Smooth muscle cell (in vitro differentiated cells): ENCODE results near the gene TMEM176B. TPM values are rescaled to one million over a fixed set of nuclear protein-coding genes. Genes with fewer than 3 reads are reported as not detected.
A peak's percentile ranks its signal among the peaks of the same experiment; 100 is the strongest.

Experiments used
- DNase-seq: peaks from one replicate; lab custom pipeline; 2025; ENCODE audit not compliant: unreplicated experiment; lab: John Stamatoyannopoulos, UW
- H2AFZ ChIP-seq: fragments of 200-600 bp; sonication (generic); 2 replicates; pipeline ENCODE4 v1.6.0; 2016; ENCODE audit warnings: antibody characterized with exemption, low read depth, mild to moderate bottlenecking
- H3F3A ChIP-seq: fragments of 200-600 bp; sonication (generic); 2 replicates; pipeline ENCODE4 v1.6.0; 2017; ENCODE audit warnings: antibody characterized with exemption, low read depth
- H3K27ac ChIP-seq: fragments of 200-600 bp; sonication (generic); 2 replicates; pipeline ENCODE4 v1.5.1; 2016; ENCODE audit warnings: low read depth, mild to moderate bottlenecking
- H3K27me3 ChIP-seq: fragments of 200-600 bp; sonication (generic); 2 replicates; pipeline ENCODE4 v1.6.1; 2016; ENCODE audit warnings: low read depth, mild to moderate bottlenecking
- H3K36me3 ChIP-seq: fragments of 200-600 bp; sonication (generic); 2 replicates; pipeline ENCODE4 v1.5.1; 2016; ENCODE audit warnings: low read depth
- H3K4me1 ChIP-seq: fragments of 200-600 bp; sonication (generic); 2 replicates; pipeline ENCODE4 v1.5.1; 2016; ENCODE audit warnings: low read depth
- H3K4me2 ChIP-seq: fragments of 200-600 bp; sonication (generic); 2 replicates; pipeline ENCODE4 v1.6.0; 2016; ENCODE audit warnings: mild to moderate bottlenecking
- H3K4me3 ChIP-seq: fragments of 200-600 bp; sonication (generic); 2 replicates; pipeline ENCODE4 v1.5.1; 2016; ENCODE audit warnings: mild to moderate bottlenecking
- H3K79me2 ChIP-seq: fragments of 200-600 bp; sonication (generic); 2 replicates; pipeline ENCODE4 v1.6.0; 2016; ENCODE audit warnings: low read depth, mild to moderate bottlenecking
- H3K9ac ChIP-seq: fragments of 200-600 bp; sonication (generic); 2 replicates; pipeline ENCODE4 v1.6.0; 2016; ENCODE audit warnings: low read depth
- H3K9me3 ChIP-seq: fragments of 200-600 bp; sonication (generic); replicated peaks from 2 replicates; pipeline ENCODE4 v1.5.1; 2016; ENCODE audit warnings: low read depth
- H4K20me1 ChIP-seq: fragments of 200-600 bp; sonication (generic); 2 replicates; pipeline ENCODE4 v1.6.0; 2016; ENCODE audit warnings: low read depth
- WGBS: methylation state at CpG from one replicate; pipeline ENCODE4 v1.1.7; 2016; ENCODE audit warnings: low lambda C conversion rate; 5-methylcytosine and 5-hydroxymethylcytosine counted together
- polyA plus RNA-seq: library from polyadenylated mRNA; unstranded; fragments of >200 nt; fragmentation: Nextera tagmentation; extraction: Ambion mirVana; gene quantifications from 2 replicates; pipeline ENCODE4 v1.2.1, GENCODE V29; 2016
- total RNA-seq: library from RNA; depleted of rRNA; stranded (reverse); fragments of >200 nt; gene quantifications from 2 replicates; pipeline ENCODE4 v1.2.3, GENCODE V29; 2014
- TF ChIP-seq, protein P1 (sequence below): fragments of 200-600 bp; sonication (generic); IDR thresholded peaks from 2 replicates; pipeline ENCODE4 v1.5.1; 2017; ENCODE audit warnings: borderline replicate concordance, mild to moderate bottlenecking, antibody characterized with exemption; ENCODE audit not compliant: insufficient read depth, poor library complexity, severe bottlenecking

Gene TMEM176B
- total and polyA plus RNA-seq, 2 experiments from 2014 or later: 52.8 to 108 TPM

DNA sequence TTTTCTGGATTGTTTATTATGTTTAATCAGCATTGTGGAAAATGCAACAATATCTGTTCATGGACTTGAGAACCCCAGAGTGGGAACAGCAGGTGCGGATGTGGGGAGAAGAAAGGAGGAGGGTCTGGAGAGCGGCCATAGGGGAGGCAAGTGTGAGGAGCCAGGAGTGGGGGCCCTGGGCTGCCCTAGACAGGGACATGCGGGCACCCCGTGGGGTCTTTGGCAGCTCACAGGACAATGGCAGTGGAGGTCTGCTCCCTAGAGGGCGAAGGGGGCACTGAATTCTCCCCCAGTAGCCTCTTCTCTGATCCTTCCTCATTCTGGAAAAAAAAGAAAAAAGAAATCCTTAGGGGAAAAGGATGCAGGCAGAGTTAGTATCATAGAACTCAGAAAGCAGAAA, 8.9 kb downstream of the TMEM176B start:
- Histone ChIP-seq H3K36me3 (no peaks in the 10 kb centered on the region), H2AFZ (no peak overlapping the region), H3K27ac (no peak overlapping the region), H3K9me3 (no peaks in the 10 kb centered on the region), H3K27me3 (peaks cover 11% of the 10 kb centered on the region), H3F3A (no peaks in the 10 kb centered on the region), H3K4me3 (no peak overlapping the region), H3K4me1 (no peaks in the 10 kb centered on the region), H4K20me1 (no peaks in the 10 kb centered on the region), H3K9ac (no peak overlapping the region), H3K4me2 (no peak overlapping the region), H3K79me2 (no peaks in the 10 kb centered on the region)
- WGBS: 95% methylated on average over 5 of the region's 5 CpGs
- TF ChIP-seq, protein P1, sequence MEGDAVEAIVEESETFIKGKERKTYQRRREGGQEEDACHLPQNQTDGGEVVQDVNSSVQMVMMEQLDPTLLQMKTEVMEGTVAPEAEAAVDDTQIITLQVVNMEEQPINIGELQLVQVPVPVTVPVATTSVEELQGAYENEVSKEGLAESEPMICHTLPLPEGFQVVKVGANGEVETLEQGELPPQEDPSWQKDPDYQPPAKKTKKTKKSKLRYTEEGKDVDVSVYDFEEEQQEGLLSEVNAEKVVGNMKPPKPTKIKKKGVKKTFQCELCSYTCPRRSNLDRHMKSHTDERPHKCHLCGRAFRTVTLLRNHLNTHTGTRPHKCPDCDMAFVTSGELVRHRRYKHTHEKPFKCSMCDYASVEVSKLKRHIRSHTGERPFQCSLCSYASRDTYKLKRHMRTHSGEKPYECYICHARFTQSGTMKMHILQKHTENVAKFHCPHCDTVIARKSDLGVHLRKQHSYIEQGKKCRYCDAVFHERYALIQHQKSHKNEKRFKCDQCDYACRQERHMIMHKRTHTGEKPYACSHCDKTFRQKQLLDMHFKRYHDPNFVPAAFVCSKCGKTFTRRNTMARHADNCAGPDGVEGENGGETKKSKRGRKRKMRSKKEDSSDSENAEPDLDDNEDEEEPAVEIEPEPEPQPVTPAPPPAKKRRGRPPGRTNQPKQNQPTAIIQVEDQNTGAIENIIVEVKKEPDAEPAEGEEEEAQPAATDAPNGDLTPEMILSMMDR: no peak
- no peak for DNase-seq

- Histone ChIP-seq H4K20me1 (no peaks in the 10 kb centered on the region), H3K4me1 (peaks cover 3% of the 10 kb centered on the region), H3K79me2 (no peaks in the 10 kb centered on the region), H3K27me3 (peaks cover 6% of the 10 kb centered on the region), H3K4me3 (no peak overlapping the region), H3K4me2 (no peak overlapping the region), H3K27ac (no peak overlapping the region), H3K9me3 (no peaks in the 10 kb centered on the region), H2AFZ (no peak overlapping the region), H3F3A (no peaks in the 10 kb centered on the region), H3K9ac (no peak overlapping the region), H3K36me3 (no peaks in the 10 kb centered on the region)
- WGBS: 82% methylated on average over 9 of the region's 9 CpGs
- DNase-seq: no peak
- TF ChIP-seq, protein P1: no peak
Measured at GRCh38 chr7:150790416-150791075, 9.6 kb downstream of the TMEM176B start.

GRCh38 chr7:150788474-150789269, 11.5 kb downstream of the TMEM176B start:
- H3K27ac ChIP-seq: peak overlapping the region; percentile 75
- peaks cover 13% of the 10 kb centered on the region for H3K4me1 ChIP-seq
- DNase-seq: no peak
- no peaks in the 10 kb centered on the region for H3K9me3 ChIP-seq
- H3K27me3 ChIP-seq: no peaks in the 10 kb centered on the region
- WGBS: 91% methylated on average over 9 of the region's 9 CpGs
- H3K79me2 ChIP-seq: no peaks in the 10 kb centered on the region
- H2AFZ ChIP-seq: no peak overlapping the region
- no peaks in the 10 kb centered on the region for H4K20me1 ChIP-seq
- no peaks in the 10 kb centered on the region for H3F3A ChIP-seq
- H3K4me3 ChIP-seq: no peak overlapping the region
- TF ChIP-seq, protein P1: no peak
- no peak overlapping the region for H3K9ac ChIP-seq
- H3K4me2 ChIP-seq: peak overlapping the region; percentile 49
- no peaks in the 10 kb centered on the region for H3K36me3 ChIP-seq
